Kidney (tissue), 14 donors: ENCODE results near the gene PUM1. TPM values are rescaled to one million over a fixed set of nuclear protein-coding genes. Genes with fewer than 3 reads are reported as not detected.
"Not testable (repeated sequence)": the region's sequence is repeated elsewhere in the genome, so short reads cannot be mapped to it uniquely, and the experiment has no call there.

Experiments used
- DNase-seq, 5 donors: peaks; one replicate each; pipeline ENCODE4 v3.0.0-alpha.2; 2013 to 2020
- FAIRE-seq: peaks from 2 replicates; lab custom pipeline; 2012; peaks lifted over from hg19 to GRCh38; lab: Jason Lieb, UNC
- H3K27ac ChIP-seq, 2 donors: one replicate each; pipeline ENCODE4 v1.7.0; 2013; ENCODE audit warnings: low read depth in 2 of 2, low read length in 2 of 2, inconsistent platforms in 1 of 2
- H3K27me3 ChIP-seq: one replicate; pipeline ENCODE4 v1.7.1; 2013; ENCODE audit warnings: low read length, inconsistent platforms; ENCODE audit not compliant: control insufficient read depth, insufficient read depth
- H3K36me3 ChIP-seq, 3 donors: one replicate each; pipeline versions ENCODE4 v1.7.0 to v1.7.1; 2013; ENCODE audit warnings: low read length in 3 of 3, control low read depth in 1 of 3, inconsistent platforms in 1 of 3; ENCODE audit not compliant: insufficient read depth in 3 of 3, control insufficient read depth in 2 of 3
- H3K4me1 ChIP-seq, 3 donors: one replicate each; pipeline versions ENCODE4 v1.7.0 to v1.7.1; 2013; ENCODE audit warnings: low read length in 3 of 3, inconsistent platforms in 1 of 3, low read depth in 1 of 3; ENCODE audit not compliant: control insufficient read depth in 2 of 3, insufficient read depth in 2 of 3
- H3K4me3 ChIP-seq, 3 donors: one replicate each; pipeline versions ENCODE4 v1.7.0 to v1.8.1; 2013; ENCODE audit warnings: low read length in 3 of 3, control low read depth in 1 of 3, inconsistent platforms in 1 of 3
- H3K9ac ChIP-seq, 3 donors: one replicate each; pipeline versions ENCODE4 v1.7.0 to v1.7.1; 2013; ENCODE audit warnings: low read length in 3 of 3, control low read depth in 1 of 3, inconsistent platforms in 1 of 3
- H3K9me3 ChIP-seq, 3 donors: one replicate each; pipeline versions ENCODE4 v1.7.0 to v1.7.1; 2013; ENCODE audit warnings: low read length in 3 of 3, control low read depth in 1 of 3, inconsistent platforms in 1 of 3; ENCODE audit not compliant: control insufficient read depth in 2 of 3, insufficient read depth in 1 of 3
- CTCF ChIP-seq: IDR thresholded peaks from 3 replicates; pipeline ENCODE4 v1.5.1; 2012; ENCODE audit warnings: mild to moderate bottlenecking, moderate library complexity, borderline replicate concordance; ENCODE audit not compliant: insufficient read depth; ENCODE audit errors: extremely low read depth
- intact Hi-C: fragments of 100-400 bp; cut with DNase I; formaldehyde crosslinking; loops from one replicate; pipeline ENCODE4 v1.11.1; 2022
- polyA plus RNA-seq: library from polyadenylated mRNA; stranded (reverse); fragments of 350-450 nt; fragmentation: Illumina TruSeq; extraction: RNeasy Lipid Tissue Mini Kit (QIAGEN cat#74804); gene quantifications from one replicate; pipeline ENCODE4 v1.2.3, GENCODE V29; 2014; ENCODE audit warnings: low read depth, low replicate concordance; ENCODE audit not compliant: insufficient read depth
- total RNA-seq: library from RNA; stranded (reverse); fragmentation: NEBNext Ultra II Directional; extraction: Animal tissue kit (Norgen Biotek cat#: 25700); gene quantifications from one replicate; pipeline ENCODE4 v1.2.1, GENCODE V29; 2021
- donor health status: control.
- donor health status: control.
- donor health status: control.
- donor health status: control.
- donor health status: control.
- donor health status: DM: yes; HTN: yes; CAD: no.
- donor health status: Normal renal cell carcinoma (clear cell type).

The PUM1 gene
- total and polyA plus RNA-seq, 2 donors from 2014 or later = 19.1 to 150 TPM

GRCh38 chr1:31054958-31055481, 10.5 kb downstream of the PUM1 start:
- Histone ChIP-seq H3K9me3 (no peaks in the 10 kb centered on the region), H3K4me1 (peaks cover 0 to 33% (median 16%) of the 10 kb centered on the region in 3 donors), H3K9ac (no peak overlapping the region), H3K27me3 (no peaks in the 10 kb centered on the region), H3K27ac (peak overlapping the region; percentile 3 to 71), H3K36me3 (peaks cover 5 to 11% (median 7%) of the 10 kb centered on the region in 3 donors), H3K4me3 (peak overlapping the region in 1 of 3 donors; percentile 8)
- DNase-seq = no peak
- no peak for TF ChIP-seq CTCF
- intact Hi-C loops = no loop called here
- FAIRE-seq = no peak

GRCh38 chr1:31054349-31054748, 11.2 kb downstream of the PUM1 start:
- no peaks in the 10 kb centered on the region for H3K27me3 ChIP-seq
- no peaks in the 10 kb centered on the region for H3K9me3 ChIP-seq
- H3K27ac ChIP-seq = peak overlapping the region in 1 of 2 donors; percentile 3
- intact Hi-C loops = no loop called here
- no peak overlapping the region for H3K9ac ChIP-seq
- H3K4me1 ChIP-seq = peaks cover 0 to 30% (median 15%) of the 10 kb centered on the region in 3 donors
- DNase-seq = no peak
- H3K36me3 ChIP-seq = peaks cover 5 to 11% (median 7%) of the 10 kb centered on the region in 3 donors
- no peak for TF ChIP-seq CTCF
- FAIRE-seq = no peak
- H3K4me3 ChIP-seq = no peak overlapping the region

GRCh38 chr1:31052613-31053012, 12.9 kb downstream of the PUM1 start:
- DNase-seq, intact Hi-C loops, H3K9ac ChIP-seq, FAIRE-seq, H3K36me3 ChIP-seq, H3K27me3 ChIP-seq, H3K9me3 ChIP-seq, H3K4me3 ChIP-seq: not testable (repeated sequence)
- Histone ChIP-seq H3K27ac (peak overlapping the region in 1 of 2 donors; percentile 43), H3K4me1 (peaks cover 0 to 22% (median 12%) of the 10 kb centered on the region in 3 donors)

- Histone ChIP-seq H3K9me3 (no peaks in the 10 kb centered on the region), H3K4me3 (no peak overlapping the region), H3K9ac (no peak overlapping the region), H3K36me3 (peaks cover 0 to 4% (median 0%) of the 10 kb centered on the region in 3 donors), H3K27me3 (no peaks in the 10 kb centered on the region), H3K4me1 (peaks cover 0 to 22% (median 10%) of the 10 kb centered on the region in 3 donors), H3K27ac (no peak overlapping the region)
- TF ChIP-seq CTCF = no peak
- intact Hi-C loops = no loop called here
- FAIRE-seq (no peak), DNase-seq (no peak)
Measured at GRCh38 chr1:31051611-31052010, 13.9 kb downstream of the PUM1 start.

- H3K9ac ChIP-seq, H3K27me3 ChIP-seq, H3K36me3 ChIP-seq, H3K27ac ChIP-seq, FAIRE-seq, H3K4me1 ChIP-seq, DNase-seq, H3K9me3 ChIP-seq, intact Hi-C loops, H3K4me3 ChIP-seq: not testable (repeated sequence)
Measured at GRCh38 chr1:31047507-31047906, 18.0 kb downstream of the PUM1 start.
